HG03457 (cell line): Measurements from ENCODE around the gene UBE2G2.
"Not testable (repeated sequence)": the region's sequence is repeated elsewhere in the genome, so short reads cannot be mapped to it uniquely, and the experiment has no call there.

ENCODE experiments used
- ATAC-seq: cut with Tn5 transposase; IDR thresholded peaks from one replicate; pipeline ENCODE4 v1.9.1; 2021; ENCODE audit warnings: moderate number of reproducible peaks; ENCODE audit not compliant: unreplicated experiment

Gene UBE2G2

DNA sequence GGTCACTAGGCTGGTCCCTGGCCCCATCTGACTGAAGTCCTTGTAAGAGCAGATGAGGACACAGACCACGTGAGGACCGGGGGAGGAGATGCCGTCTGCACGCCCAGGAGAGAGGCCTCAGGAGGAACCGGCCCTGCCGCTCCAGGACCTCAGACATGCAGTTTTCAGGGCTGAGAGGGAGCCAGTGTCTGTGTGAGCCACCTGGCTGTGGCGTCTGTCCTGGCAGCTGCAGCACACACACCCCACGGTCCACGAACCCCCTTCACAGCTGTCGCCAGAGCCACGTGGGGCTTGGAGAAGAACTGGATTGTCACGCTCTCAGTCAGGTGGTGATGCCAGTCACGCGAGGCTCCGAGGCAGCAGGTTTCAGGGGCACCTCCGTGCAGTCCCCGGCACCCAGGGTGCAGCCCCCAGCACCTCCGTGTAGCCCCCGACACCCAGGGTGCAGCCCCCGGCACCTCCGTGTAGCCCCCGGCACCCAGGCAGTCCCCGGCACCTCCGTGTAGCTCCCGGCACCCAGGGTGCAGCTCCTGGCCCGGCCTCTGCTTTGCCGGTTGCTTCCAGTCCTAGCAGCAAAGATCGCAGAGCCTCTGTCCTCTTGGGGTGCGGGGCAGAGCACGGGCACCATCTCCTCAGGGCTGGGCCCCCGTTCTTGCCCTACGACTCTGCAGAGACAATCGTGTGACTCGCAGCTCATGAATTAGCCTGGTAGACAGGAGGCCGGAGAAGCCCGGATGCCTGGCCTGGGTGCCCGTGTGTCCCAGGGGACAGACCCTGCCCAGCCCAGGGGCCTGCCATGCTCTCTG, 35.2 kb upstream of the UBE2G2 start:
- no peak for ATAC-seq

DNA sequence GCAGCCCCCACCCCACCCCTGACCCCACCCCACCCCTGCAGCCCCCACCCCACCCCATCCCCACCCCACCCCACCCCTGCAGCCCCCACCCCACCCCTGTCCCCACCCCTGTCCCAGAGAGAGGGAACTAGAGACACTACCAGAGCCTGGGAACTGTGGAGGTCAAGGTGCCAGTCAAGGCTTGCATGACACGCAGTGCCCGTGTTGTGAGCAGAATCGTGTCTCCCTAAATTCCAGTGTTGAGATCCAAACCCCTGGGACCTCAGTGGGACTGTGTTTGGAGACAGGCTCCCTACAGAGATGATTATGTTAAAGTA, 34.7 kb upstream of the UBE2G2 start:
- no peak for ATAC-seq

DNA sequence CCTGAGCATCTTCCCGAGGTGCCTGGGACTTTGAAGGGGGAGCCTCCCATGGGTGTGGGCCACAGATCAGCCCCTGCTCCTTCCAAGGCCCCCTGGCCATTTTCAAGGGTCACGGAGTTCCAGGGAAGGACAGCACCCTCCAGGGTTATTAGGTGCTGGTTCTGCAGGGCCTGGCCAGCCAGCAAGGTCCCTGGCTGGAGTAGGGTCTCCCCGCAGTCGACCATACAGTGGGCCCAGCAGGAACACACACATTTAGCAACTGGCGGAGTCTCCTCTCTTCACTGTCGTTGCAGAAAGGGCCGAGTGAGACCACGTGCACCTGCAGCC, 34.0 kb upstream of the UBE2G2 start:
- ATAC-seq = no peak

DNA sequence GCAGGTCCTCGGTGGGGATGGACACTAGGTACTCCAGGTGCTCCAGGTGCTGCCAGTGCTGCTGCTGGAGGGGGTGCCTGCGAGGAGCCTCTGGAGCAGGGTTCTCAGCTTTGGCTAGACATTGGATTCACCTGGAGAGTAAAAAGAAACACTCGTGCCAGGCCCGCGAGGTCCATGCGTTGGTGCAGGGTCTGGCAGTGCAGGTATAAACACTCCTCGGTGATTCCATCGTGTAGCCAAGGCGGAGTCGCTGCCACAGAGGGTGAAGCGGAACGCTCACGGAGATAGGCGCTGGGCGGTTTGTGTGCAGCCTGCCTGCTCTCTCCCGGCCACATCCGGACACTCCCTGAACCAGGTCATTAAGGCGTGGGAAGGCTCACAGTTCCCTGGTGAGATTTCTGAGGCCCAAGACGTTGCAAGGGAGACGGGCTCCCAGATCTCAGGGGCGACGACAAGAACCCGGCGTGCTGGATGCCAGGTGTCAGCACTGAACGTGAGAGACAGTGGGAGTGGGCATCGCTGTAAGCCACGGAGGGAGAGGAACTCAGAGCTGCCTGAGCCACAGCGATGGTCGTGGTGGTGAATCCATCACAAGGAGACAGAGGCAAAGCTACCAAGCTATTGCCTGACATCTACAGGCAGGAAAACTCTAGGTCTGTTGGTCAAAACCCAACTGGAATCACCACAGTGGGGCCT, 33.5 kb upstream of the UBE2G2 start:
- no peak for ATAC-seq

DNA sequence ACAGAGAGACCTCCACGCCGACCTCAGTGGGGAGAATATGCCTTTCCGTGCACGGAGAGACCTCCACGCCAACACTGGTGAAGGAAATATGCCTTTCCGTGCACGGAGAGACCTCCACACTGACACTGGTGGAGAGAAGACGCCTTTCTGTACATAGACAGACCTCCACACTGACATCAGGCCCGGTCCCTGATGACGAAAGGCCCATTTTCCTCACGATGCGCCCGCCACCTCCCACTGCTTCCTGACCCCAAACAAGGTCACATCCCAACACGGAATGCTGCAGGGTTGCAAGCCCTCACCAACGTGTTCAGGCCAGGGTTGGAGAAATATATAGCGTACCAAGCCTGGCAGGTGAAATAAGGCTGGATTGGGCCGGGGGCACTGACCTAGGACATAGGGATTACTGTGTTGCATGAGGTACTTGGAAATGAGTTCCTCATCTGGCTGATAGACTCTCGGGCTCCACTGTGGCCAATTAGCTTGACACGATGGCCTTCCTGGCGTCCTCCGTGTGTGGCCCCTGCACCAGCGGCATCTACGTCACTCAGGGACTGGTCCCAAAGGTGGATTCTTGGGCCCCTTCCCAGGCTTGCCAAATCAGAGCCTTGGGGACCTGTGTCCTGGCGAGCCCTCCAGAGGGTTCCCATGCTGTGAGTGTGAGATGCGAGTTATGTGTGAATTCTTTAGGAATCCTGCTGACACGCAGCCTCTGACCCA, 32.8 kb upstream of the UBE2G2 start:
- ATAC-seq = no peak

DNA sequence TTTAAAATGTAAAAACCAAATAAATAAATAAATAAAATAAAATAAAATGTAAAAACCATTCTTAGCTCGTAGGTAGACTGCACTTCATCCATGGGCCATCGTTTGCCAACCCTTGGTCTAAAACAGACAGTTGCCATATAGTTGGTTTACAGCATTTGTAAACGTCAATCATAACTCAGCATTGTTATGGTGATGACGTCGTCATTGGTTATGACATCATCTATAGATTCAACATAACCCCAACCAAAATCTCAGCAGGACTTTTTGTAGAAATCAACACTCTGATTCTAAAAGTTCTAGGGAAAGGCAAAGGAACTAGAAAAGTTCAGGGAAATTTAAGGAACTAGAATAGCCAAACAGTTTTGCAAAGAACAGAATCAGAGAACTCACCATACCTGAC, 32.0 kb upstream of the UBE2G2 start:
- ATAC-seq = no peak

DNA sequence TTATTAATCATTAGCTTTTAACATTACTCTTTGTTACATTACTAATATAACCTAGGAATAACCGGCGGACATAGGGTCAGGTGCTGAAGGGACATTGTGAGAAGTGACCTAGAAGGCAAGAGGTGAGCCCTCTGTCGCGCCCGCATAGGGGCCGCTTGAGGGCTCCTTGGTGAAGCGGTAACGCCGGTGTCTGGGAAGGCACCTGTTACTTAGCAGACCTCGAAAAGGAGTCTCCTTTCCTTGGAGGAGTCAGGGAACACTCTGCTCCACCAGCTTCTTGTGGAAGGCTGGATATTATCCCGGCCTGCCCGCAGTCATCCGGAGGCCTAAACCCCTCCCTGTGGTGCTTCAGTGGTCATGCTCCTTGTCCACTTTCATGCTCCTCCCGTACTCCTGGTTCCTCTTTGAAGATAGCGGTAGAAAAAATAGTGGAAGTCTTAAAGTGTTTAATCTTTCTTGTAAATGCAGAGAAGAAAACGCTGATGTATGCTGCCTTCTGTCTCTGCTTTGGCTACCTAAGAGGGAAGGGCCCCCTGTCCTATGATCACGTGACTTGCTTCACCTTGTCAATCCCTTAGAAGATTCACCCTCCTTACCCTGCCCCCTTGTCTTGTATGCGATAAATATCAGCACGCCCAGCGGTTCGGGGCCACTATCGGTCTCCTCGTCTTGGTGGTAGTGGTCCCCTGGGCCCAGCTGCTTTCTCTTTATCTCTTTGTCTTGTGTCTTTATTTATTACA, 31.1 kb upstream of the UBE2G2 start:
- not testable (repeated sequence) for ATAC-seq

DNA sequence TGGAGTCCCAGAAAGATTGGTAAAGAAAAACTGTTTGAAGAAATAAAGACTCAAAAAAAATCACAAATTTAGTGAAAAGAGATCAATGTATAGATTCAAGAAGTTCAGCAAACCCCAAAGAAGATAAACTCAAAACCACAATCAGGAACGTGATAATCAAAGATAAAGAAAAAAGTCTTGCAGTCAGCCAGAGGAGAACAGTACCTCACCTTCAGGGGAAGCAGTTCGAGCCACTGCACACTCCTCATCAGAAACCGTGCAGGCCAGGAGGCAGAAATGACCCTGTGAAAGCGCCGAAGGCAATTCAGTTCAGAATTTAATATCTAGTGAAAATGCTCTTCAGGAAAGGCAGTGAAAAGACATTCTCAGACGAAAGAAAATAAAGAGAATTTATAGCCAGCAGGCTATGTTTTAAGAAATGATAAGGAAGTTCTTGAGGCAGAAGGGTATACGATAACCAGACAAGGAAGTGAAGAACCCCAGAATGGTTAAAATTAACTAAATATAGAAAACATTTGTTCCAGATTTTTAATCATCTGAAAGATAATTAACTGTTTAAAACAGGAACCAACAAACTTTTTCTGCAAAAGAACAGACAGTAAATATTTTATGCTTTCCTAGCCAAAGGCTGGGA, 29.7 kb upstream of the UBE2G2 start:
- no peak for ATAC-seq

DNA sequence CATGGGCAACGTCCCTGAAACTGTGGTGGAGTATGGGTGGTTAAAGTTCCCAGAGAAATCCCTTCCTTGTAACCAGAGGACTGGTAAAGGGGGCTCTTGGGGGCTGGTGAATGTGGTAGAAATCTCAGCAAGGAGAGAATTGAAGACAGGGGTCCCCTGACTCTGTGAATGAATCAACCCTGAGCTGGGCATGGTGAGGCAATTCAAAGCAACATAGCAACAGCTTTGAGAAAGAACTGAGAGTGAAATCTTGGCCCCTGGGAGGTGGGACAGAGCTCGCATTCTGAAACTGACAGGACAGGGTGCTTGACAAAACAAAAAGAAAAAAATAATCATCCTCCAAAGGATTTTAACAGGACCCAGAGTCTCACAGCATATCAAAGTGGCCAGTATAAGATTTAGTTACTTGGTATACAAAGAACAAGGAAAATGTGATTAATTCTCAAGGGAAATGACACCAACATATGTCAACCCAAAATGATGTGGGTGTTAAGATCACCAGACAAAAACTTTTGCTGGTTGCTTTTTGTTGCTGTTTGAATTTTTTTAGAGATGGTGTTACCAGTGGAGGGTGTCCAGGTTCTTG, 28.0 kb upstream of the UBE2G2 start:
- ATAC-seq = no peak

DNA sequence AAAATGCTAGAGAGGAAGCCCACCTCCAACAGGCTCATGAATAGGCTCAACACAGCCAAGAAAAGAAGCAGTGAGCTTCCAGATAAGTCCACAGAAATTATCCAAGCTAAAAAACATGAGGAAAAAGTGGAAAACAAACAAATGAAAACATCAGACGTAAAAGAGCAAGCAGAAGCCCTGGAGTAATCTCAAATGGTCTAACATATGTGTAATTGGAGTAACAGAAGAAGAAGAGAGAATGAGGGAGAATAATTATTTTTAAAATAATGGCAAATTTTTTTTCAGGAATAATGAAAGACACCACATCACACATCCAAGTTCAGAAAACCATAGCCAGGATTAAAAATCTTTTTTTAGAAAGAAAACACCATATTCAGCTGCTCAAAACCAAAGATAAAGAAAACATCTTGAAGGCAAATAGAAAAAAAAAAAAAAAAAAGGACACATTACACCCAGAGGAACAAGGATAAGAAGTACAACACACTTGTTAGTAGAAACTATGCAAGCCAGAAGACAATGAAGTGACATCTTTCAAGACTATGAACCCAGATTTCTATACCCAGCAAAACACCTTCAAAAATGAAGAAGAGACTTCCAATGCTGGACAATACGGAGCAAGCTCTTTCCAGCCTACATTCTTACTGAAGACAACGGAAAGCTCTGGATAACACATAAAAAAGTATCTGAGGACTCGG, 26.9 kb upstream of the UBE2G2 start:
- ATAC-seq = no peak

DNA sequence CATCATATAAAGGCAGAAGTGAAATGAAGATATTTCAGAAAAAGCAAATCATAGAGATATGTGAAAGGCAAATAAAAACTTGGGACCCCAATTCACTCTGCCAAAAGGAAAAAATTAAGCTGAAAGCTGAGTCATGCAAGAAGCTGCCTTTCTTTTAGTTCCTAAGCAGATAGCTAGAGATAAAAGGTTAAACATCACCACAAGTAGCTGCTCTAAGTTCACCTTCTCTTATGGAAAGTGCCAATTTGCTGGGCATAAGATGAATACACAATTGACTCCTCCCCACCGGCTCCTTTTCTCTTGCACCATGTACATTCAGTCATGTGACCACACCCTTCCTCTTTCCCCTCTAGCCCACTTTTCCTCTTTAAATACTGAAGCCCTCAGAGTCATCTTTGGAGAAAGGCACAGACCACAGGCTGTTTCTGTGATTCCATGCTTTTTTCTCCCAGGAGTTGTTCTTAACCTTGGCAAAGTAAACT, 21.6 kb upstream of the UBE2G2 start:
- ATAC-seq = no peak

DNA sequence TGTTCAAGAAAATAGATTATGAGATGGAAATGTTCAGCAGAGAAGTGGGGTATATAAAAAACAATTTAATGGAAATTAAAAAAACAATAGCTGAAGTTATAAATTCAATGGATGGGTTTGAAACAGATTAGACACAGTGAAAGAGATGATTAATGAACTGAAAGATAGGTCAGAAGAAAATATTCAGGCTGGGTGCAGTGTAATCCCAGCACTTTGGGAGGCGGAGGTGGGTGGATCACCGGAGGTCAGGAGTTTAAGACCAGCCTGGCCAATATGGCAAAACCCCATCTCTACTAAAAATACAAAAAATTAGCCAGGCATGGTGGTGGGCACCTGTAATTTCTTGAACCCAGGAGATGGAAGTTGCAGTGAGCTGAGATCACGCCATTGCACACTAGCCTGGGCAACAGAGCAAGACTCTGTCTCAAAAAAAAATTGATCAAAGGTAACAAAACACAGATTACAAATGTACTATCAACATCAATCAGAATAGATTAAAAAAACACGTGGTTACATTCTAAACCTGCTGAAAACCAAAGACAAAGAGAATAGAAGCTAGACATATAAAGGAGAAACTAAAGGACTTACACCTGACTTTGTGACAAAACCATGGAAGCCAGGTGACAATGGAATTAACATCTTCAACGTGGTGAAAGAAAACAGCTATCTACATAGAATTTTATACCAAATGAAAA, 21.0 kb upstream of the UBE2G2 start:
- no peak for ATAC-seq

DNA sequence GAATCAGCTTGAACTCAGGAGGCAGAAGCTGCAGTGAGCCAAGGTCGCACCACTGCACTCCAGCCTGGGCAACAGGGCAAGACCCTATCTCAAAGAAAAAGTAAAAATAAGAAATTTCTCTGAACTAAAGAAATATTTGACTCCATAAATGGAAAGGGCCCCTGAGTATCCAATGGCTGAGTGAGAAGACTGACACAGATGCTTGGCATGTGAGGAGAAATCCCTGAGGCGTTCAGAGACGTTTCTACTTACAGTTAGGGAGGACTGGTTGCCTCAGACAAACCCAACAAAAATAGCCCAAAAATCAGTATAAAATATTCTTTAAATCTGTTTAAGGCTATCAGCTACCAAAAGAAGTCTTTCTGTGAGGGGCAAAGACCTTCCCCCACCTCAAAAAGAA, 19.2 kb upstream of the UBE2G2 start:
- no peak for ATAC-seq

DNA sequence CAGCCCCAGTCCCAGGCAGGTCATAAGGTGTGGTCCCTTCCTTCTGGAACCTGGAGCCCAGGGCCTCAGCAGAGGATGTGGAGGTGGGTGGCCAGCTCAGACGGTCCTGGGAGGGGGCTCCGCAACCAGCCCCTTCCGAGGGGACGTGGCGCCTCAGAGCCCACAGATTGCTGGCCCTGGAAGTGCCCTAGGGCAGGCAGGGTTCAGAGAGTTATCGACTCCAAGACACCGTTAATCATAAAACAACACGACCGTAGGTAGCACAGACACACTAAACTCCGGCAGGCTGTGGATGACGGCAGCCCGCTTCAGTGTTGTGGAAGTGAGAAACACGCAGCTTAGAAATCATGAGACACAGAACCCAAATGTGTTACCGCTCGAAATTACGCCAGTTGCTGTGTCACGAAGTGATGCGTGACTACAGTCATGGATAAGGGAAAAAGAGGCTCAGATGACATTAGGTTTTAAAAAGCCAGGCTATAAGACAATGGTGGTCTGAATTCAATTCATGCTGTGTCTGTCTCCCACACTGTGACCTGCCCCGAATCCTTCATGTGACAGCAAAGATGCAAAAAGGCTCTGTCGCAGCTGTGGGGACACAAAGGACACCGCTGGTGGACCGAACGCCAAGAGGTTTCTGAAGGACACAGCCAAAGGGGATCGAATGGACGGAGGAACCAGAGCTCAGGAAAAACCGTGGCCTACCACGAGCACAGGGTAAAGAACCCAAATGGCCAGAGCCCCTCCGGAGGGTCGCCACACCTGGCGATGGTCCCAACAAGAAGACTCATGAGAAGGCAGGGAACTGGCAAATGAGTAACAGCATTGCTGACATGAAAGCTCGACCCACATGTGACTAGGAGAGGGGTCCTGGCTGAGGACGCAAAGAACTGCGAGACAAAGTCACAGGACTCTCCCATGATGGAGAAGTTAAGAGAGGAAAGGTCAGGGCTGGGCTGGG, 17.9 kb upstream of the UBE2G2 start:
- no peak for ATAC-seq

DNA sequence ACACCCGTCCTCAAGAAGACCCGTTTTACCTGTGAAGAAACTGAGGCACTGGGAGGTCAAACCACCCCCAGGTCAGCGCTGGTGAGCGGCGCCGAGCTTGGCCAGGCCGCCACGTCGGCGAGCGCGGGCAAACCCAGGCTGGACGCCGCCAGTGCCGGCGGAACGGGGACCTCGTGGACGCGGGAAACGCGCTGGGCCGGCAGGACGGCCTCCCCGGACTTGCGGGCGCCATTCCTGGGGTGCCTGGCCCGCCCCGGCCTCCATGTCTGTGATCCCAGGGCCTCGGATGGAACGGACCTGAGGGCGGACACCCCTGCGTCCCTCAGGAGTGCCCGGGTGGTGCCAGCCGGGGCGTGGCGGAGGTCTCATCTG, 17.0 kb upstream of the UBE2G2 start:
- no peak for ATAC-seq

DNA sequence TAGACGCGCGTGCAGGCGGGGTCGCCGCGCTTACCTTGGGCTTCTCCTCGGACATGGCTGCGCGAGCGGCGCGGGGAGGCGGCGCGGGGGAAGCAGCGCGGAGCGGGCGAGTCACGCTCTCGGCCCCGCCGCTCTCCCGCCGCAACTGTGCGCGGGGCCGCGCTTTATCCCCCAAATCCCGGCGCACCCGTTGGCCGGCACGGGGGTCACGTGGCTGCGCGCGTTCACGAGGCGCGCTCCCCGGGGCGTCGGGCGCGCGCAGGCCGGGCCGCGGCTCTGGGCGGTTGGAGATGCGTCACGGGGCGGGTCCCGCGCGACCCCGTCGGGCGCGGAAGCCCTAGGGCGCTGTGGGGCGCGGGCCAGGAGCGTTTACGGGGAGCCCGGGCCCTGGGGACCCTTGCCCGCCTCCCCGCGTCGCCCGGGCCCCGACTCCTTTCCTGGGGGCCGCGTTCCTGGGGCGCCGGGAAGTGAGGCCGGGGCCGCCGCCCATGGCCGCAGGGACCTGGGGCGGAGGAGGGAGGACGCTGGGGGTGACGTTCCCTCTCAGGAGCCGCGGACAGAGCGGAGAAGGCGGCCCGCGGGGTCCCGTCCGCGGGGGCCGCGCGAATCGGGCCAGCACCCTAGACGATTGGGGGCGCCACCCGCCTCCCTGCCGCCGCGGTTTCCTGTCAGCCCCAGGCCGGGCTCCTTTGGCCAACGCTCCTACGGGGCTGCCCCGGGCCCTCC, 16.5 kb upstream of the UBE2G2 start, which contains the start of gene SUMO3:
Gene SUMO3 (minus strand): TSS at position 149 of the 726 bp plus-strand sequence. CDS start 94 bp downstream, at position 55.
- ATAC-seq = peak; percentile 42

DNA sequence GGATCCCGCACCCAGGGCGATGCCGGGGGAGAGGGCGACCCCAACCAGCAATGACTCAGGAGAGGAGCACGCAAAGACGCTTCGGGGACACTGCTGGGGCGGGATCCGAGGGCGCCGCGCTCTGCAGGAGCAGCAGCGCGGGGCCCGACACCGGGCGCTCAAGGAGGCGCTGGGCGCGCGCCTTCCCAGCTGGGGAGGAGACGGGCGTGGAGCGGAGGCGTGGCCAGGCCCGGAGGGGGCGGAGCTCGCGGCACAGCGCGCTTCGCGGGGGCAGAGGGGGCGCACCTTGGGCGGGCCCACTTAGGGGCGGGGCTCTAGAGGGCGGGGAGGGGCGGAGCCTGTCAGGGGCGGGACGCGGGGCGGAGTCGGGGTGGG, 15.9 kb upstream of the UBE2G2 start:
- peak; percentile 51 for ATAC-seq
